GM19438 (cell line): Measurements from ENCODE around the gene GOPC.
"Not testable (repeated sequence)": the region's sequence is repeated elsewhere in the genome, so short reads cannot be mapped to it uniquely, and the experiment has no call there.

Source experiments
- ATAC-seq: cut with Tn5 transposase; IDR thresholded peaks from one replicate; pipeline ENCODE4 v1.9.1; 2021; ENCODE audit warnings: low read depth; ENCODE audit not compliant: unreplicated experiment

Gene GOPC

GRCh38 chr6:117518870-117519269 is 83.4 kb downstream of the GOPC start:
- no peak for ATAC-seq

GRCh38 chr6:117517995-117518394 is 84.3 kb downstream of the GOPC start:
- ATAC-seq = not testable (repeated sequence)

GRCh38 chr6:117515326-117515725 is 87.0 kb downstream of the GOPC start:
- ATAC-seq = no peak

- ATAC-seq = no peak
These were observed 87.7 kb downstream of the GOPC start for GRCh38 chr6:117514655-117515054.

DNA sequence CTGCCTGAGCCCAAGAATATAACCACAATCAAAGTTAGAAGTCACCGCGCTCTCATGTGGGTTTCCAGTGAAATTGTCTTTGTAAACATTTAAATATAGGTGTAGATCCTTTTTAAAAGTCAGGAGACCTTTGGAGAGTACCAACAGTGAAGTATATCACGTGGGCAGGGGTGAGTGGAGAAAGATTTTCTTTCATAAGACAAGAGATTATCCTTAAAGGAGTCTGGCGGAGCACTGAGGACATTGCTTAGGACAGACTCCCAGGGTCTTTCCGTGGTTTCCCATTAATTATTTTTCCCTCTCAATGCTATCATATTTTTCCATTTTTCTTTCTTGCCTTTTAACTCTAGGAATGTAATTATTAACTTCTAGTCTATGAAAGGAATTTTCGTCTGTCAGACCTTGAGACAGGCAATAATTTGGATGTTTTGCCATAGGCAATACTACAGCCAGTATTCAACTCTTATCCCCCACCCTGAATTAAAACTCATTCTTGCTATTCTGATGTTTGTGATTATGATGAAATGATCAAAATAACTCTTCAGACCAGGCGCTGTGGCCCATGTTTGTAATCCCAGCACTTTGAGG is 88.4 kb downstream of the GOPC start:
- no peak for ATAC-seq

DNA sequence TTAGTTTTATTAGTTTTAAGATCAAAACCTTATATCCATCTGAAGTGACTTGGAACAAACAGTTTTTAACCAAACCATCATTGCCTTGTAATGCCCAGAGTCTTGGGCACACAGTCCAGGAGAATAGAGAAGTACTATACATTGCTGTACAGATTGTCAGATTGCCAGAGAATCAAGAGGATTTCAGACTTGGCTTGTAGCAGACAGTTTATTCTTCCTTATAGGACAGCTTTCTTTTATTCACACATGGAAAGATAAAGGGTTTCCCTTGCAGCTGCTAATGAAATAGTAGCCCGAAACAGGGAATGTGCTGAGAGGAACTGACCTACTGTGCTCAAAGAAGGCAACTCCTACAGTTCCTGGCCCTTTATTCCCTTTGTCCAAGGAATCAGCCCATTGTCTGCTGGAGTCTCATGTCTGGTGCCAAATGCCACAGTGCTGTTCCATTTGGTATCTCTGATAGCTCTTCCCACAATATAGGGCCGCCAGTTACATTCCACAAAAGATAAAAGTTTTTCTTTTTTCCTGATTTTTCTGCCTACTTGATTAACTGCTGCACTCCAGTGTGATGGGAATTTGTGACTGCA is 89.2 kb downstream of the GOPC start:
- ATAC-seq = no peak

DNA sequence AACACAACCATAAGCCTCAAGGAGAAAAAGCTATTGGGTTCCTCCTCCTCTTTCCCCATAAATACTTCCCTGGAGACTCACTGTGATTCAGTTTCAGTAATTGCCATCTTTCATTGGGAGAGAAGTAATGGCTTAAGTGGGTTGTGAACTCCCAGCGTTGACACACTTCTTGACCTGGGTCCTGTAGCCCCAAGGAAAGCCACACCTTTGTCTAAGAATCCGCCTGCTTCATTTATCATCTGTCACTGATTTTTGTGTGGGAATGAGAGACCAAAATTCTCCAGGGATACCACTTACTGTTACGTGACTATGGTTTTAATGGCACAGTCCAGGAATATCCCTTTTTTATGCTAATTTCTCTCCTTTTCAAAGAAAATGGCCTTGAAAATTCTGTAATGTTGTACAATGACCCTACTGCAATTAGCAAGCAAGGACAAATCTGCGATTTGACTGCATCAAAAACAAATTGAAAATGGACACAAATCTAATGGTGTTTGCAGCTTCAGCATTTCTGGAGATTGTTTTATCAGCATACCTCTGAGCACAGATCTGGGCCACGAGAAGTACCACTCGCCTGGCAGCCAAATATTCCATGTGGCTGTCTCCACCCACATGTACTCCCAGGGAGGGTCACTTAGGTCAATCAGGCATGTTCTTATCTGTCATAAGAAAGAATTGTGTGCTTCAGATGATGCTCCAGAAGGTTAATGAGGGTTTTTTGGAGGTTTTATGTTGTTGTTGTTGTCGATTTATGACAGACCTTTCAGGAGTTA is 90.1 kb downstream of the GOPC start:
- no peak for ATAC-seq
